Muscle of arm (tissue), 12 donors: ENCODE measurements around the gene ATAD3B. TPM values are rescaled to one million over a fixed set of nuclear protein-coding genes. Genes with fewer than 3 reads are reported as not detected.
"Not testable (repeated sequence)": the region's sequence is repeated elsewhere in the genome, so short reads cannot be mapped to it uniquely, and the experiment has no call there.

Experiments
- DNase-seq: peaks from one replicate; pipeline ENCODE4 v3.0.0-alpha.2; 2013
- polyA plus RNA-seq, 12 donors: library from polyadenylated mRNA; unstranded; fragments of 120-200 nt; gene quantifications; one replicate each; pipeline ENCODE4 v1.2.1, GENCODE V29; 2013; ENCODE audit not compliant: insufficient read length in 12 of 12

Gene ATAD3B
- polyA plus RNA-seq, 12 donors: 5.7 to 50.0 (median 10.4) TPM; not detected in 1

GRCh38 chr1:1432274-1432950 is 39.2 kb upstream of the ATAD3B start:
- DNase-seq: no peak

- no peak for DNase-seq
Measured at GRCh38 chr1:1432951-1433803, 38.4 kb upstream of the ATAD3B start.

GRCh38 chr1:1433804-1434130 is 37.8 kb upstream of the ATAD3B start:
- peak; percentile 82 for DNase-seq

GRCh38 chr1:1434131-1434823 is 37.3 kb upstream of the ATAD3B start:
- no peak for DNase-seq

- DNase-seq: no peak
Measured at GRCh38 chr1:1434824-1435105, 36.8 kb upstream of the ATAD3B start.

DNA sequence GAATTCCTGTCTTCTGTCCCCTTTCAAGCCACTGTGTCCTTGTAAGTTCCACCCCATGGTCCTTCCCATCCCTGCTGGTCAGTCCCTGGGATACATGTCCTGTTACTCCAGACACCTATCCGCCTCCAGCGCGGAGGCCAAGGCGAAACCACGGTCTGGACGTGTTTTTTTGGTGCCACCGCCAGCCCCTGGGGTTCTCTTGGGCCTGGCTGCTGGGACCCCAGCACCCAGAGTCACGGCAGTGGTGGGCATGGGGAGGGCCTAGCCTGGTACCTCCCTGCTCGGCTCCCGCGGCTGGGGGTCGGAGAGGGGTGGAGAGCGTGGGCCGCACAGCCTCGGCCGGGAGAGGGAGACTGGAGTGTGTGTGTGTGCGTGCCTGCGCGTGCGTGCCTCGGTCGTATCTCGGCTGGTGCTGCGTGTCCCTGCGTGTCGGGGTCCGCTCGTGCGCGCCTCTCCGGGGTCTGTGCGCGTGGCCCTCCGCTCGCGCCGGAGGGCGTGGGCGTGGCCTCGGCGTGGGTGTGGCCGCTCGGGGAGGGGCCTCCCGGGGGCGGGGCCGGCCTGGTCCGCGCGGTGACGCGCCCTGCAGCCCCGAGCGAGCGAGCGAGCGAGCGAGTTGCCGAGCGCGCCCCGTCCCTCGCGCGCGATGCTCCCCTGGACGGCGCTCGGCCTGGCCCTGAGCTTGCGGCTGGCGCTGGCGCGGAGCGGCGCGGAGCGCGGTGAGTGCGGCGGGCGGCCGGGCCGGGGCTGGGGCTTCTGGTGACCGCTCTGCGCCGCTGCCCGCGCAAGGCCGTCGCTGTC is 36.3 kb upstream of the ATAD3B start, which contains the start of gene VWA1:
TSS of gene VWA1 (plus strand) at position 585 of the 798 bp plus-strand sequence. CDS start at position 644, 59 bp downstream.
- DNase-seq: no peak

DNA sequence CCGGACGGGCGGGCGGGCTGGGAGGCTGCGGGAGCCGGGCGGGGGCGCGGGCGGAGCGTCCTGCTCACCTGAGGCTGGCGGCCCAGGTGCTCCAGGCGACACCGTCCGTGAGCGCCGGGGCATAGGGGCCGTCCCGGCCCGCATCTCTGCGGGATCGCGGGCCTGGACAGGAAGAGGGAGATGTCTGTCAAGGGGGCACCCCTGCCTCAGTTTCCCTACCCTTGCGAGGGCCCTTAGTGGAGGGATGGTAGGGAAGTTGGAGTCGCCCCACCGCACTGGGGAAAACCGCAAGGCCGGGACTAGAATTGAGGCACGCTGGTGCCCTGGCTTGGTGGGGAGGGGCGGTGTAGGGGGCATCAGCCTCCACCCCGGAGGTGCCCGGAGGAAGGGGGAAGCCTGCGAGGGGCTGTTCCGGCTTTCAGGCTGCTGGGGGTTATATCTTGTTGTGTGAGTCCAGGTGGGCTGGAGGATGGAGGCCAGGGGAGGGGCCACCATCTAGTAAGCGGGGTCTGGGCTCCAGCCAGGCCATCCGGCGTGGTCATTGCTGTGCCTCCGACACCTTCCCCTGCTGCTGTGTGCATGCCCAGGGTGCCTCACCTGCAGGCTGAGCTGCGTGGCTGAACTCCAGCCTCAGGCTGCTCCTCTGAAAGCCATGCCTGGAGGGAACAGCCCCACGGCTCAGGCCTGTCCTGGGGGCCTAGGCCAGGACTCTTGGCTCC is 35.5 kb upstream of the ATAD3B start:
- DNase-seq: no peak

DNA sequence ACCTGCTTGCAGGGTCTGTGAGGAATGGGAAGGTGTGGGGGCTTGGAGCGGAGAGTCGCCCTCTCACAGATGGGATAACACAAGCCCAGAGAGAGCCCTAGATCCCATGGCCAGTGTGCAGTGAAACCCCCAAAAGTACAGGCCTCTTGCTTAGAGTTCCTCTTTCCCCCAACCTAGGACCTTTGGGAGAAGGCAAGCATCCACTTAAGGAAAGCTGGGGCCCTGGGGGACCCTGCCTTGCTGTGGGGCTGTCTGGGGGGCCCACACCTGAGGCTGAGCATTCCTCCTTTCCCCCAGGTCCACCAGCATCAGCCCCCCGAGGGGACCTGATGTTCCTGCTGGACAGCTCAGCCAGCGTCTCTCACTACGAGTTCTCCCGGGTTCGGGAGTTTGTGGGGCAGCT is 34.9 kb upstream of the ATAD3B start:
- no peak for DNase-seq

DNA sequence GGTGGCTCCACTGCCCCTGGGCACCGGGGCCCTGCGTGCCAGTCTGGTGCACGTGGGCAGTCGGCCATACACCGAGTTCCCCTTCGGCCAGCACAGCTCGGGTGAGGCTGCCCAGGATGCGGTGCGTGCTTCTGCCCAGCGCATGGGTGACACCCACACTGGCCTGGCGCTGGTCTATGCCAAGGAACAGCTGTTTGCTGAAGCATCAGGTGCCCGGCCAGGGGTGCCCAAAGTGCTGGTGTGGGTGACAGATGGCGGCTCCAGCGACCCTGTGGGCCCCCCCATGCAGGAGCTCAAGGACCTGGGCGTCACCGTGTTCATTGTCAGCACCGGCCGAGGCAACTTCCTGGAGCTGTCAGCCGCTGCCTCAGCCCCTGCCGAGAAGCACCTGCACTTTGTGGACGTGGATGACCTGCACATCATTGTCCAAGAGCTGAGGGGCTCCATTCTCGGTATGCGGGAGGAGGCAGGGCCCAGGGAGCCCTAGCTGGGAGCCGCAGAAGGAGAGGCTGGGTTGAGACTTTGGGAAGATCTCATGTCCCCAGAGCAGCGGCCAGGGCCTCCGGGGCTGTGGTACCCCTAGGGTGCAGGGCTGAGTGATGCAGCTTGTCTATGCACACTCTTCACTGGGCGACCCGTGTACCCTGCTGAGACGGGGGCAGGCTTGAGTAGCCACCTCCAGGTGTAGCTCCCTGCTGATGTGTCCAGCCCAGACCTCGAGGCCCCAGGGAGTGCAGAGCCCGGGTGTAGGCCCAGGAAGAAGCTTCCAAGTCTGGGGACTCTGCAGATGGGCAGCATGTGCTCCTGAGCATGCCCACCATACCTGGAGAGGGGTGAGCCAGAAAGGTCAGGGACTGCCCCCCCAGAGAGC is 34.3 kb upstream of the ATAD3B start:
- no peak for DNase-seq

GRCh38 chr1:1437904-1438376 is 33.6 kb upstream of the ATAD3B start:
- no peak for DNase-seq

GRCh38 chr1:1438531-1439381 is 32.8 kb upstream of the ATAD3B start:
- no peak for DNase-seq

DNA sequence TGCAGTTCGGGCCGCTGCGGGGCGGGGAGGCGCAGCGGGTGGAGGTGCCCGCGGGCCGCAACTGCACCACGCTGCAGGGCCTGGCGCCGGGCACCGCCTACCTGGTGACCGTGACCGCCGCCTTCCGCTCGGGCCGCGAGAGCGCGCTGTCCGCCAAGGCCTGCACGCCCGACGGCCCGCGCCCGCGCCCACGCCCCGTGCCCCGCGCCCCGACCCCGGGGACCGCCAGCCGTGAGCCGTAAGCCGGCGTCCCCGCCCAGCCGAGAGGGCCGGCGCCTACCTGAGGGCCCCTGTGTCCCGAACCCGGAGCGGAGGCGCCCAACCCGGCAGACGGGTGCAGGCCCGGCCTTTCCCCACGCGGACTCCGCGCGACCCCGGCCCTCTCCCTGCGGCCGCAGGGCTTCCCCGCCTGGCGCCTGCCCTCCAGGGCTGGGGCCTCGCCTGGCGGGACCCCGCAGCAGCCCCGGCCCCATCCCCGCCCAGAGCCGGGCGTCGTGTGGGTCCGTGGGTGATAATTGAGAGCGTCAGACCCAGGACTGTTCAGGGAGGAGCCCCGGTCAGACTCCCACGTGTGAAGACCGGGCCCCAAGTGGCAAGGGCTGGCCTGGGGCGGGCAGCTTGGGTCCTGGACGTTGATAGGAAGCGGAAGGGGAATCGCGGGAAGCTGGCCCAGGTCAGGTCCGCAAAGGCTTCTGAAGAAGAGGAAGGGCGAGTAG is 31.9 kb upstream of the ATAD3B start:
- DNase-seq: no peak

DNA sequence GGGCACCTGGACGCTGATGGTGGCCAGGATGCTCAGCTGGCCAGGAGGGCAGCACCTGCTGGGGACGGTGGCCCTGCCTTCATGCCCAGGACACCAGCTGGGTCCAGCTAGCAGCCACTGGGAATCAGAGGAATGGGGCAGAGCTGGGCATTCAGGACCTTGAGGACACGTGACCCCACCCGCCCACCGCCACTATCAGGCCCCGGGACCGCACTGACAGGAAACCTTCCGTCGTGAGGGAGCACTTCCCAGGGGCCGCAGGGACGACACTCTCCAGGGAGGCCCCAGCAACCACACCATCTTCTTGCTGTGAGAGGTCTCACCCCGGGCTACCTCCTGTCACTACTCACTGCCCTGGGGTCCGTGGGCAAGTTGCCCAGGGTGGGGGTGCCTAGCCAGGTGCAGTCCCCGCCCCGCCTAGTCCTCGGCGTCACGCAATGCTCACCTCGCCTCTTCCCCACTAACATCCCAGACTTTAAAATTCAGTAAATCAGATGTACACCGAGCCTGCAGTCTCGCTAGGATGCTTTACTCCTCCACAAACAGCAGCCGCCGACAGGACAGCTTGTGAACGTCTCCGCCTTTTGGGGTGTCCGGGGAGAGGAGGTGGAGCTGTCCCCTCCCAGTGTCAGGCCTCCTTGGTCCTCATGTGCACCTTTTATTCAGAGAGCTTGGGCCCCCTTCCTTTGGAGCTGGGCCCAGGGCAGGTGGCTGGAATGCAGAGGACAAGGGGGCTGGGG is 31.1 kb upstream of the ATAD3B start:
- DNase-seq: no peak

DNA sequence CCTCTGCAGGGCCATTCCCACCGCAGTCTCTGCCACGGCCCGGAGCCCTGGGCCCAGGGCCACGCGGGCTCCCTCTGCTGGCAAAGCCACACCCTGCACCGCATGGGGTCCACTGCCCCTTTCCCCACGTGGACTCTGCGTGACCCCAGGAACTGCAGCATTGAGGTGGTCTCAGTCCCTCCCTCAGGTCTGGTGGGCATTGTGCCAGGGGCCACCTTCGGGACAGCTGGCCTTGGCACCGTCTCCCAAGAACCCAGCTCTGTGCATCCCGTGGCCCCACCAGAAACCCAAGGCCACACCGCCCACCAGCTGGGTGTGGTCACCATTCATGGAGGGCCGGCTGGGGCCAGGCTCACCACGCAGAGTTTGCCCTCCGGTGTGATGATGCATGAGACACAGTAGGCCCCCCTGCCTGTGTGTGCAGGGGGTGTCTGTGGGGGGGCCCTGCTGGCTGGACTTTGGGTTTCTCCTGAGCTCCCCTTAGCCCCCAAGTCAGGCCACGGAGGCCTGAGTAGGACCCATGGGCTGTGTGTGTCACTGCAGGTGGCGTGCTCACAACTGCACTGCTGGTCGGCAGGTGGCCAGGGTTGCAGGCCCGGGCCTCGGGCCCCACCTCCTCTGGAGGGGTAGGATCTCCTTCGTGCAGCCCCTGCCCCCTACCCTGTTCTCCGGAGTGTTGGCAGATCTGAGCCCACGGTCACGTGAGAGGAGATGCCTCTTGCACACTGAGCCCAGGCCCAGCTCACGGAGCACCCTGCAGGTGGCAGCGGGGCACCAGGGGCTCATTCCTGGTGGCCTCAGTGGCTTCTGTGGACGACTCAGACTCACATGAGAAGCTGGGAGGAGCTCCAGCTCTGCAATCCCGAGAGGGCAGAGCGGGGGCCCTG is 30.3 kb upstream of the ATAD3B start:
- no peak for DNase-seq

GRCh38 chr1:1442069-1442770 is 29.3 kb upstream of the ATAD3B start:
- no peak for DNase-seq

- DNase-seq: not testable (repeated sequence)
Measured at GRCh38 chr1:1446631-1447030, 24.9 kb upstream of the ATAD3B start.
